Central memory CD8-positive, alpha-beta T cell (primary cell): ENCODE results near the gene ANKMY1.

Experiments
- ATAC-seq: fragments of 150-1000 bp; cut with Tn5 transposase; replicated peaks from 2 replicates; pipeline ENCODE4 v1.10.0; 2022; ENCODE audit warnings: mild to moderate bottlenecking, moderate FRiP score, moderate number of reproducible peaks; ENCODE audit not compliant: poor library complexity, severe bottlenecking; ENCODE audit errors: extremely low read depth
- DNase-seq, 2 donors: peaks; one replicate each; pipeline ENCODE4 v3.0.0; 2021; ENCODE audit warnings: low spot score in 2 of 2
- H3K27ac Mint-ChIP-seq: one replicate; pipeline ENCODE4 v1.8.0; 2022; ENCODE audit warnings: low read depth, mild to moderate bottlenecking, moderate library complexity, mixed read lengths
- H3K27me3 Mint-ChIP-seq: one replicate; pipeline ENCODE4 v1.8.0; 2022; ENCODE audit warnings: mixed read lengths
- H3K36me3 Mint-ChIP-seq: one replicate; pipeline ENCODE4 v1.8.0; 2022; ENCODE audit warnings: mild to moderate bottlenecking, moderate library complexity, mixed read lengths; ENCODE audit not compliant: insufficient read depth
- H3K4me1 Mint-ChIP-seq: one replicate; pipeline ENCODE4 v1.8.0; 2022; ENCODE audit warnings: mixed read lengths
- H3K4me3 Mint-ChIP-seq: one replicate; pipeline ENCODE4 v1.8.0; 2022; ENCODE audit warnings: mild to moderate bottlenecking, moderate library complexity, mixed read lengths
- H3K9me3 Mint-ChIP-seq: one replicate; pipeline ENCODE4 v1.8.0; 2022; ENCODE audit warnings: mixed read lengths

The ANKMY1 gene

GRCh38 chr2:240451791-240452461 lies 105.9 kb downstream of the ANKMY1 start:
- Mint-ChIP-seq H3K9me3 (no peaks in the 10 kb centered on the region), H3K27me3 (peaks cover 75% of the 10 kb centered on the region), H3K4me1 (peaks cover 16% of the 10 kb centered on the region), H3K4me3 (peak overlapping the region; percentile 75), H3K36me3 (peaks cover 3% of the 10 kb centered on the region), H3K27ac (no peak overlapping the region)
- DNase-seq (no peak), ATAC-seq (no peak)

GRCh38 chr2:240451108-240451611 lies 106.6 kb downstream of the ANKMY1 start:
- DNase-seq, result no peak
- Mint-ChIP-seq H3K9me3 (no peaks in the 10 kb centered on the region), H3K27ac (no peak overlapping the region), H3K27me3 (peaks cover 75% of the 10 kb centered on the region), H3K4me3 (peak overlapping the region; percentile 75), H3K36me3 (peaks cover 2% of the 10 kb centered on the region), H3K4me1 (peaks cover 16% of the 10 kb centered on the region)
- no peak for ATAC-seq

- H3K27me3 Mint-ChIP-seq, result peaks cover 78% of the 10 kb centered on the region
- H3K4me3 Mint-ChIP-seq, result no peak overlapping the region
- H3K4me1 Mint-ChIP-seq, result peaks cover 16% of the 10 kb centered on the region
- H3K36me3 Mint-ChIP-seq, result peaks cover 2% of the 10 kb centered on the region
- no peaks in the 10 kb centered on the region for H3K9me3 Mint-ChIP-seq
- no peak for ATAC-seq
- DNase-seq, result no peak
- H3K27ac Mint-ChIP-seq, result no peak overlapping the region
Observed at GRCh38 chr2:240450532-240451107, 107.2 kb downstream of the ANKMY1 start.

GRCh38 chr2:240449764-240450531 lies 107.8 kb downstream of the ANKMY1 start:
- Mint-ChIP-seq H3K9me3 (no peaks in the 10 kb centered on the region), H3K4me3 (no peak overlapping the region), H3K27ac (no peak overlapping the region), H3K36me3 (peaks cover 2% of the 10 kb centered on the region), H3K27me3 (peaks cover 74% of the 10 kb centered on the region), H3K4me1 (peaks cover 15% of the 10 kb centered on the region)
- no peak for ATAC-seq
- DNase-seq, result no peak

- Mint-ChIP-seq H3K9me3 (no peaks in the 10 kb centered on the region), H3K27ac (no peak overlapping the region), H3K4me1 (peaks cover 7% of the 10 kb centered on the region), H3K36me3 (peaks cover 4% of the 10 kb centered on the region), H3K4me3 (no peak overlapping the region), H3K27me3 (peaks cover 62% of the 10 kb centered on the region)
- no peak for DNase-seq
- ATAC-seq, result no peak
Observed at GRCh38 chr2:240448387-240449274, 109.2 kb downstream of the ANKMY1 start.

- H3K36me3 Mint-ChIP-seq, result peaks cover 4% of the 10 kb centered on the region
- no peak overlapping the region for H3K4me3 Mint-ChIP-seq
- peaks cover 62% of the 10 kb centered on the region for H3K27me3 Mint-ChIP-seq
- H3K27ac Mint-ChIP-seq, result no peak overlapping the region
- H3K9me3 Mint-ChIP-seq, result no peaks in the 10 kb centered on the region
- ATAC-seq (no peak), DNase-seq (no peak)
- peaks cover 7% of the 10 kb centered on the region for H3K4me1 Mint-ChIP-seq
Observed at GRCh38 chr2:240447934-240448333, 109.9 kb downstream of the ANKMY1 start.

GRCh38 chr2:240447331-240447730 lies 110.5 kb downstream of the ANKMY1 start:
- Mint-ChIP-seq H3K27me3 (peaks cover 62% of the 10 kb centered on the region), H3K9me3 (no peaks in the 10 kb centered on the region), H3K36me3 (peaks cover 4% of the 10 kb centered on the region), H3K27ac (no peak overlapping the region), H3K4me1 (peaks cover 7% of the 10 kb centered on the region), H3K4me3 (no peak overlapping the region)
- ATAC-seq (no peak), DNase-seq (no peak)

- H3K4me1 Mint-ChIP-seq, result peaks cover 1% of the 10 kb centered on the region
- no peaks in the 10 kb centered on the region for H3K9me3 Mint-ChIP-seq
- DNase-seq, result no peak
- peaks cover 56% of the 10 kb centered on the region for H3K27me3 Mint-ChIP-seq
- H3K4me3 Mint-ChIP-seq, result no peak overlapping the region
- H3K36me3 Mint-ChIP-seq, result peaks cover 2% of the 10 kb centered on the region
- ATAC-seq, result no peak
- H3K27ac Mint-ChIP-seq, result no peak overlapping the region
Observed at GRCh38 chr2:240446664-240447175, 111.1 kb downstream of the ANKMY1 start.

- no peaks in the 10 kb centered on the region for H3K9me3 Mint-ChIP-seq
- no peak overlapping the region for H3K4me3 Mint-ChIP-seq
Observed at GRCh38 chr2:240445961-240446663, 111.7 kb downstream of the ANKMY1 start.

GRCh38 chr2:240444464-240444863 lies 113.3 kb downstream of the ANKMY1 start:
- no peak overlapping the region for H3K27ac Mint-ChIP-seq
- no peak overlapping the region for H3K4me3 Mint-ChIP-seq
- no peak for ATAC-seq
- DNase-seq, result no peak
- H3K4me1 Mint-ChIP-seq, result no peaks in the 10 kb centered on the region
- no peaks in the 10 kb centered on the region for H3K9me3 Mint-ChIP-seq
- peaks cover 2% of the 10 kb centered on the region for H3K36me3 Mint-ChIP-seq
- peaks cover 34% of the 10 kb centered on the region for H3K27me3 Mint-ChIP-seq

More at GRCh38 chr2:240445961-240446663, 111.7 kb downstream of the ANKMY1 start:
- H3K36me3 Mint-ChIP-seq, result peaks cover 2% of the 10 kb centered on the region
- H3K27me3 Mint-ChIP-seq, result peaks cover 50% of the 10 kb centered on the region
- DNase-seq, result no peak
- ATAC-seq, result no peak
- no peaks in the 10 kb centered on the region for H3K4me1 Mint-ChIP-seq
- H3K27ac Mint-ChIP-seq, result no peak overlapping the region

- DNase-seq, result no peak
- Mint-ChIP-seq H3K4me3 (no peak overlapping the region), H3K4me1 (no peaks in the 10 kb centered on the region), H3K9me3 (no peaks in the 10 kb centered on the region), H3K27ac (no peak overlapping the region), H3K27me3 (peaks cover 28% of the 10 kb centered on the region), H3K36me3 (peaks cover 2% of the 10 kb centered on the region)
- ATAC-seq, result no peak
Observed at GRCh38 chr2:240443891-240444301, 113.9 kb downstream of the ANKMY1 start.
